Upper lobe of right lung (tissue), 1 donor: ENCODE measurements around the gene GPS2. TPM values are rescaled to one million over a fixed set of nuclear protein-coding genes. Genes with fewer than 3 reads are reported as not detected.
"Not testable (repeated sequence)": the region's sequence is repeated elsewhere in the genome, so short reads cannot be mapped to it uniquely, and the experiment has no call there.

Experiments
- ATAC-seq: fragments of 200-7000 bp; cut with Tn5 transposase; one replicate; pipeline ENCODE4 v1.9.1; 2020; ENCODE audit warnings: mild to moderate bottlenecking, moderate library complexity
- DNase-seq: peaks from one replicate; pipeline ENCODE4 v3.0.0-alpha.2; 2020
- H3K27ac ChIP-seq: fragments of 200-600 bp; one replicate; pipeline ENCODE4 v1.8.0; 2022
- H3K27me3 ChIP-seq: fragments of 200-600 bp; one replicate; pipeline ENCODE4 v1.8.0; 2022; ENCODE audit warnings: mild to moderate bottlenecking
- H3K36me3 ChIP-seq: fragments of 200-600 bp; one replicate; pipeline ENCODE4 v1.8.0; 2022
- H3K4me1 ChIP-seq: fragments of 200-600 bp; one replicate; pipeline ENCODE4 v1.8.0; 2022
- H3K4me3 ChIP-seq: fragments of 200-600 bp; one replicate; pipeline ENCODE4 v1.8.0; 2022; ENCODE audit warnings: mild to moderate bottlenecking
- H3K9me3 ChIP-seq: fragments of 200-600 bp; one replicate; pipeline ENCODE4 v1.8.0; 2022
- intact Hi-C: fragments of 100-400 bp; cut with DNase I; formaldehyde crosslinking; loops from one replicate; pipeline ENCODE4 v1.11.0; 2022
- total RNA-seq: library from RNA; stranded (reverse); fragmentation: NEBNext Ultra II Directional; extraction: Animal tissue kit (Norgen Biotek cat#: 25700); gene quantifications from one replicate; pipeline ENCODE4 v1.2.1, GENCODE V29; 2021
- TF ChIP-seq, protein P1 (sequence below): fragments of 200-600 bp; IDR thresholded peaks from one replicate; pipeline ENCODE4 v1.8.0; 2022; ENCODE audit warnings: antibody characterized with exemption
- donor health status: DM: no; HTN: yes; CAD: no; lungs with severe emphysema.

GPS2 gene
- total RNA-seq, 1 donor from 2014 or later = 62.9 TPM

DNA sequence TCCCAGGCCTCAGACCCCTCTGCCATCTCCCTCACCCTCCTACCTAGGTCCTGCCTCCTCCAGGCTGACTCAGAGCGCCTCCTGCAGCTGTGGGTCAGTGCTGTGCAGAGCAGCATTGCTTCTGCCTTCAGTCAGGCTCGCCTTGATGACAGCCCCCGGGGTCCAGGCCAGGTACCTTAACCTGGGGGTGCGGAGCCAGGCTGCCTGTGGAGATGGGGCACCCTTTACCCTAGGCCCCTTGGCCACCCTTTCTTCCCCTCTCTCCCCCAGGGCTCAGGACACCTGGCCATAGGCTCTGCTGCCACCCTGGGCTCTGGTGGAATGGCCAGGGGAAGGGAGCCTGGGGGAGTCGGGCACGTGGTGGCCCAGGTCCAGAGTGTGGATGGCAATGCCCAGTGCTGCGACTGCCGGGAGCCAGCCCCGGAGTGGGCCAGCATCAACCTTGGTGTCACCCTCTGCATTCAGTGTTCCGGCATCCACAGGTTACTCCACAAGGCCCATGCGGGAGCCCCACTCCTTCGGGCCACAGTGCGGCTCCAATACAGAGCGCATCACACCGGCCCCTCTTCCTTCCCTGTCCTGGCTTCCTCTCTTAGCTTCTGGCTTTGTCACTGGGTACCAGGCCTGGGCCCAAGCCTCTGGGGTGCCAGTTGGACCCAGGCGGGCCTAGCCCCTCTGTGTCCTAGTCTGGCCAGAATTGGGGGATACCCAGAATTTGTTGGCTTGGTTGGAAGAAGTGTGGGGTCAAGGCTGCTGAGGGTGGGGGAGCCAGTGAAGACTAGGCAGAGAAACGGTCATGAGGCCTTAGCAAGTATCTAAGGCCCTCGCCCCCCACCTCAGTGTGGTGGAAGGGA, 31.8 kb upstream of the GPS2 start:
- DNase-seq (no peak), ATAC-seq (no peak)
- Histone ChIP-seq H3K4me1 (peaks cover 8% of the 10 kb centered on the region), H3K27me3 (no peaks in the 10 kb centered on the region), H3K36me3 (no peaks in the 10 kb centered on the region), H3K4me3 (no peak overlapping the region), H3K9me3 (no peaks in the 10 kb centered on the region), H3K27ac (no peak overlapping the region)
- TF ChIP-seq, protein P1, sequence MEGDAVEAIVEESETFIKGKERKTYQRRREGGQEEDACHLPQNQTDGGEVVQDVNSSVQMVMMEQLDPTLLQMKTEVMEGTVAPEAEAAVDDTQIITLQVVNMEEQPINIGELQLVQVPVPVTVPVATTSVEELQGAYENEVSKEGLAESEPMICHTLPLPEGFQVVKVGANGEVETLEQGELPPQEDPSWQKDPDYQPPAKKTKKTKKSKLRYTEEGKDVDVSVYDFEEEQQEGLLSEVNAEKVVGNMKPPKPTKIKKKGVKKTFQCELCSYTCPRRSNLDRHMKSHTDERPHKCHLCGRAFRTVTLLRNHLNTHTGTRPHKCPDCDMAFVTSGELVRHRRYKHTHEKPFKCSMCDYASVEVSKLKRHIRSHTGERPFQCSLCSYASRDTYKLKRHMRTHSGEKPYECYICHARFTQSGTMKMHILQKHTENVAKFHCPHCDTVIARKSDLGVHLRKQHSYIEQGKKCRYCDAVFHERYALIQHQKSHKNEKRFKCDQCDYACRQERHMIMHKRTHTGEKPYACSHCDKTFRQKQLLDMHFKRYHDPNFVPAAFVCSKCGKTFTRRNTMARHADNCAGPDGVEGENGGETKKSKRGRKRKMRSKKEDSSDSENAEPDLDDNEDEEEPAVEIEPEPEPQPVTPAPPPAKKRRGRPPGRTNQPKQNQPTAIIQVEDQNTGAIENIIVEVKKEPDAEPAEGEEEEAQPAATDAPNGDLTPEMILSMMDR = no peak
- intact Hi-C loops = no loop called here

DNA sequence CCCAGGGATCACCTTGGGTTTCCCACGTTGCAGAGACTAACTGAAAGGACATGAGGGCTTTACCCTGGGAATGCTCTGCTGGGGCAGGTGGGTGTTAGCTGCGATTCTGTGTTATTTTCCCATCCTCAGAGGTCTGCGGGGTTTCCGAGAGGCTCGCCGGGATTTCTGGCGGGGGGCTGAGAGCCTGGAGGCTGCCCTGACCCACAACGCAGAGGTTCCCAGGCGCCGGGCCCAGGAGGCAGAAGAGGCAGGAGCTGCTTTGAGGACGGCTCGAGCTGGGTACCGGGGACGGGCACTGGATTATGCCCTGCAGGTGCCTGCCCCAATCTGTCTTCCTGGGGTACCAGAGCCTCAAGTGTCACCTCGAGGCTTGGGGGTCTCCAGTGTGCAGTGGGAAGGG, 28.1 kb upstream of the GPS2 start:
- TF ChIP-seq, protein P1 = no peak
- no peaks in the 10 kb centered on the region for H3K4me1 ChIP-seq
- H3K9me3 ChIP-seq = no peaks in the 10 kb centered on the region
- ATAC-seq (no peak), DNase-seq (no peak)
- intact Hi-C loops = no loop called here
- no peaks in the 10 kb centered on the region for H3K36me3 ChIP-seq
- H3K4me3 ChIP-seq = no peak overlapping the region
- no peaks in the 10 kb centered on the region for H3K27me3 ChIP-seq
- no peak overlapping the region for H3K27ac ChIP-seq

DNA sequence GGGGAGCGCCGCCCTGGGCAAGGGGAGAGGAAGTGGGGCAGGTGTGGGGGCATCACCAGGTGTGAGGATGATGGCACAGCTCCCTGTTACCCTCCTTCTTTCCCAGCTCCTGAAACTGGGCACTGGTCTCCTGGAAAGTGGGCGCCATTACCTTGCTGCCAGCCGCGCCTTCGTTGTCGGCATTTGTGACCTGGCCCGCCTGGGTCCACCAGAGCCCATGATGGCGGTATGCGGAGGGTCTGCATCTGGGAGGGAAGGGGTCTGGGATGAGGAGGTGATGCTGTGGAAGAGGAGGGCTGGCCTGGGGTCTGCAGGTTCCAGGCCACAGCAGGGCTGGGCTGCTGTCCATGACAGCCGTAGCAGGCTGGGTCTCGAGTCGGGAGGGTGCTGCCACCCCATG, 26.7 kb upstream of the GPS2 start:
- intact Hi-C loops = no loop called here
- H3K9me3 ChIP-seq = no peaks in the 10 kb centered on the region

DNA sequence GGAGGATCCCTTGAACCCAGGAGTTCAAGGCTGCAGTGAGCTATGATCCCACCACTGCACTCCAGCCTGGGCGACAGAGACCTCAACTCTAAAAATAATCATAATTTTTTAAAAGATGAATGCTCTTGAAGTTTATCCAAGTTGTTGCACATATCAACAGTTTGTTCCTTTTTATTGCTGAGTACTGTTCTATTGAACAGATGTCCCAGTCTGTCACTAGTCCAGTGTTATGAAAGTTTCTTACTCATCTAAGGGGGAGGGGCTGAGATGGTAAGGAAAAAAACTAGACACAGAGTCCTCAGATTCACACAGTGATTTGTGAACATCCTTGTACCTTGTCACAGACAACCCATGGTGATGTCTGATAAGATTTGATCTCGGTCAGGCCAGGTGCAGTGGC, 25.0 kb upstream of the GPS2 start:
- no peak overlapping the region for H3K27ac ChIP-seq
- TF ChIP-seq, protein P1 = no peak
- H3K27me3 ChIP-seq = no peaks in the 10 kb centered on the region
- intact Hi-C loops = no loop called here
- H3K4me1 ChIP-seq = no peaks in the 10 kb centered on the region
- ATAC-seq (no peak), DNase-seq (no peak)
- H3K36me3 ChIP-seq = no peaks in the 10 kb centered on the region
- H3K4me3 ChIP-seq = no peak overlapping the region
- no peaks in the 10 kb centered on the region for H3K9me3 ChIP-seq

More for the DNA sequence above, 26.7 kb upstream of the GPS2 start:
- H3K27ac ChIP-seq = no peak overlapping the region
- no peaks in the 10 kb centered on the region for H3K4me1 ChIP-seq
- no peak overlapping the region for H3K4me3 ChIP-seq
- DNase-seq = no peak
- no peaks in the 10 kb centered on the region for H3K36me3 ChIP-seq
- no peaks in the 10 kb centered on the region for H3K27me3 ChIP-seq
- TF ChIP-seq, protein P1 = no peak
- ATAC-seq = no peak

DNA sequence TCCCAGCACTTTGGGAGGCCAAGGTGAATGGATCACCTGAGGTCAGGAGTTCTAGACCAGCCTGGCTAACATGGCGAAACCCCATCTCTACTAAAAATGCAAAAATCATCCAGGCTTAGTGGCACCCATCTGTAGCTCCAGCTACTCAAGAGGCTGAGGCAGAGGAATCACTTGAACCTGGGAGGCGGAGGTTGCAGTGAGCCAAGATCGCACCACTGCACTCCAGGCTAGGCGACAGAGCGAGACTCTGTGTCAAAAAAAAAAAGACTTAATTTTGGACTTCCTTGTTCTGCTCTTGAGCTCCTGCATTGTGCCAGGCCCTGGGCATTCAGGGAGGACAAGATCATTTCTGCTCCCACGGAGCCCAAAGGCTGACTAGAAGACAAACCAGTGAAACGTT, 22.4 kb upstream of the GPS2 start:
- intact Hi-C loops, ATAC-seq, H3K27ac ChIP-seq, H3K9me3 ChIP-seq, H3K36me3 ChIP-seq, DNase-seq, H3K4me1 ChIP-seq, H3K27me3 ChIP-seq: not testable (repeated sequence)
- H3K4me3 ChIP-seq = peak overlapping the region; percentile 43

DNA sequence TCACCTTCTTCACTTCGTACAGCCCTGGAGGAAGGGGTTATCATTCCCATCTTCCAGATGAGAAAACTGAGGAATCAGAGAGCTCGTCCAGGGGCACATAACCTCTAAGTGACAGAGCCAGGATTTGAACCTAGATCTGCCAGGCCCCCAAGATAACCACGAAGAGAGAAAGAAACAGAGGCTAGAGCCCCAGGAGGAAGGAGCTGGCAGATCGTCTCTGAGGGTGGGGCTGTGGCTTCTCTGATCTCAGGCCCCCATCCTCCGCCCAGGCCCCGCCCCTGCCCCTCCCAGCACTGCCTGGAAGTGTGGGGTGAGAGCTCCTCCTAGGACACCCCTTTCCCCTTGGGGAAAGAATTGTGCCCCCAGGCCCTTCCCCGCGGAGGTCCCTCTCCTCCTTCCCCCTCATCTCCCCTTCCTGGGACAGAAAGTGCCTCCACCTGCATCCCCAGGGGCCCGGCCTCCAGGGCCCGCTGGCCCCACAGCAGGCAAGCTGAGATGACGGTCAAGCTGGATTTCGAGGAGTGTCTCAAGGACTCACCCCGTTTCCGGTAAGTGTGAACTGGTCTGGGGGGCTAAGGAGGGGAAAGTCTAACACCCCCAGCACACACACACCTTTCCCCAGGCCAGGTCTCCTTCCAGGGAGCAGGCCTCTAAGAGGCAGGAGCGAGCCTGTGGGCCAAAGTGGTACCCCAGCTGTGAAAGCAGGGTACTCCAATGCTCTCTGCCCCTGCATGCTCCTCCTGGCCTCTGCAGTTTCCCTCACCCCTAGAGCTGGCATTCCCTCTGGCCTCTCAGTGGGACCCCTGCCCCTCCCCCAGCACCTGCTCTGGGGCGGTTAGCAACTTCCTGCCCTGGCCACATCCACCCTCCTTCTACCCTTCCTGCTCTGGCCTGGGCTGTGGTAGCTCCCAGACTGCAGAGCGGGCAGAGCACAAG, 21.3 kb upstream of the GPS2 start, which contains the start of gene ACAP1:
ACAP1 (plus strand) TSS at position 290 of the 936 bp plus-strand sequence; CDS start at position 496, 206 bp downstream.
- TF ChIP-seq, protein P1 = no peak
- Histone ChIP-seq H3K4me1 (no peaks in the 10 kb centered on the region), H3K9me3 (no peaks in the 10 kb centered on the region), H3K27me3 (no peaks in the 10 kb centered on the region), H3K36me3 (no peaks in the 10 kb centered on the region), H3K4me3 (peak within 1 kb of the TSS; percentile 43), H3K27ac (peak within 1 kb of the TSS; percentile 36)
- DNase-seq (peak; percentile 77), ATAC-seq (peak; percentile 78)
- intact Hi-C loops = no loop called here

DNA sequence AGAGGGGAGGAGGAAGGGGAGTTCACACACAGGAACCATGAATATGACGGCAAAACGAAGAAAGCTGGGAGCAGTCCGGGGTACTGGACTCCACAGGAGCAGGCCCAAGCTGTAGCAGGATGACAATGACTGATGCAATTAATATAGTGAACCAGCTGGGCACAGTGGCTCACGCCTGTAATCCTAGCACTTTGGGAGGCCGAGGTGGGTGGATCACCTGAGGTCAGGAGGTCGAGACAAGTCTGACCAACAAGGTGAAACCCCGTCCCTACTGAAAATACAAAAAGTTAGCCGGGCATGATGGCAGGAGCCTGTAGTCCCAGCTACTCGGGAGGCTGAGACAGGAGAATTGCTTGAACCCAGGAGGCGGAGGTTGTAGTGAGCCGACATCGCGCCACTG, 20.6 kb upstream of the GPS2 start:
- DNase-seq, H3K4me1 ChIP-seq, H3K9me3 ChIP-seq, H3K4me3 ChIP-seq, ATAC-seq, intact Hi-C loops, H3K27ac ChIP-seq, H3K36me3 ChIP-seq, H3K27me3 ChIP-seq: not testable (repeated sequence)
